Activated T-cell treated with anti-CD3 and anti-CD28 coated beads, Interleukin-2, amount 50 U/mL, for 72 hours (primary cell): Measurements from ENCODE around the gene COL26A1. TPM values are rescaled to one million over a fixed set of nuclear protein-coding genes. Genes with fewer than 3 reads are reported as not detected.
"Not testable (repeated sequence)": the region's sequence is repeated elsewhere in the genome, so short reads cannot be mapped to it uniquely, and the experiment has no call there.

Experiments used
- ATAC-seq, 2 donors: fragments of 150-1000 bp; cut with Tn5 transposase; replicated peaks in 1 of 2; 2 replicates each; pipeline ENCODE4 v1.10.0; 2021; ENCODE audit warnings: moderate library complexity in 2 of 2, mild to moderate bottlenecking in 1 of 2
- DNase-seq, 2 donors: peaks; one replicate each; pipeline ENCODE4 v3.0.0; 2021 to 2022; ENCODE audit warnings: mixed read lengths in 1 of 2
- H3K27ac Mint-ChIP-seq: one replicate; pipeline ENCODE4 v1.8.0; 2022; ENCODE audit warnings: mild to moderate bottlenecking, moderate library complexity, mixed read lengths
- H3K27me3 Mint-ChIP-seq: one replicate; pipeline ENCODE4 v1.8.0; 2022; ENCODE audit warnings: low read depth, mixed read lengths
- H3K36me3 Mint-ChIP-seq, 2 donors: one replicate each; pipeline ENCODE4 v1.8.0; 2022; ENCODE audit warnings: mixed read lengths in 2 of 2, mild to moderate bottlenecking in 1 of 2; ENCODE audit not compliant: insufficient read depth in 2 of 2
- H3K4me1 Mint-ChIP-seq: one replicate; pipeline ENCODE4 v1.8.0; 2022; ENCODE audit warnings: low read depth, mixed read lengths
- H3K4me3 Mint-ChIP-seq, 2 donors: one replicate each; pipeline ENCODE4 v1.8.0; 2022; ENCODE audit warnings: mild to moderate bottlenecking in 2 of 2, mixed read lengths in 2 of 2, moderate library complexity in 2 of 2
- H3K9me3 Mint-ChIP-seq, 2 donors: one replicate each; pipeline ENCODE4 v1.8.0; 2022; ENCODE audit warnings: mixed read lengths in 2 of 2
- total RNA-seq, 2 donors: library from RNA; stranded (reverse); gene quantifications; one replicate each; pipeline ENCODE4 v1.2.3, GENCODE V29; 2022

The COL26A1 gene
- total RNA-seq, 2 donors from 2014 or later = 0.22 TPM; not detected in 1

DNA sequence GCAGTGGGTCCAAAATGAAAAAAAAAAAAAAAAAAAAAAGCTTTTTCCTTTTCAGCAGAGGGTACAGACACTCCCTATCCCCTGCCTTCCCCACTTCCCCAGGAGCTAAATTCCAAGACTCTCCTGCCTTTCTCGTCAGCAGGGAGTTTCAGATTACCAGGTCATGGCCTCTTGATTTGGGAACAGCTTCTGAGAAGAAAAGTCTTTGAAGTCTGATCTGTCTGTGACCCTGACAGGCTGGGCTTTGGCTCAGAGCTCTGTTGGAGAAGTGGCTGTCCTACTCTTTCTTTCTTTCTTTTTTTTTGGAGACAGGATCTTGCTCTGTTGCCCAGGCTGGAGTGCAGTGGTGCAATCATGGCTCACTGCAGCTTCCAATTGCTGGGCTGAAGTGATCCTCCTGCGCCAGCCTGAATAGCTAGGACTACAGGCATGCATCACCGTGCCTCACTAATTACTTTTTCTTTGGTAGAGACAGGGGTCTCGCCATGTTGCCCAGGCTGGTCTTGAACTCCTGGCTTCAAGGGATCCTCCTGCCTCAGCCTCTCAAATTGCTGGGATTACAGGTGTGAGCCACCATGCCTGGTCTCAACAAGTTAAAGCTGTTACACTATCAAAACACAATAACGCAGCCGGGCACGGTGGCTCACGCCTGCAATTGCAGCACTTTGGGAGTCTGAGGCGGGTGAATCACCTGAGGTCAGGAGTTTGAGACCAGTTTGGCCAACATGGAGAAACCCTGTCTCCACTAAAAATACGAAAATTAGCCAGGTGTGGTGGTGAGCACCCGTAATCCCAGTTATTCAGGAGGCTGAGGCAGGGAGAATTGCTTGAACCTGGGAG lies 59.9 kb downstream of the COL26A1 start:
- Mint-ChIP-seq H3K4me1 (no peaks in the 10 kb centered on the region), H3K4me3 (no peak overlapping the region), H3K27ac (no peak overlapping the region), H3K9me3 (no peaks in the 10 kb centered on the region), H3K27me3 (peaks cover 6% of the 10 kb centered on the region), H3K36me3 (no peaks in the 10 kb centered on the region)
- no peak for ATAC-seq
- no peak for DNase-seq

- Mint-ChIP-seq H3K4me1 (no peaks in the 10 kb centered on the region), H3K4me3 (no peak overlapping the region), H3K27ac (no peak overlapping the region), H3K9me3 (no peaks in the 10 kb centered on the region), H3K36me3 (no peaks in the 10 kb centered on the region), H3K27me3 (peaks cover 4% of the 10 kb centered on the region)
- DNase-seq (no peak), ATAC-seq (no peak)
These were observed 63.8 kb downstream of the COL26A1 start for GRCh38 chr7:101426303-101427011.

- Mint-ChIP-seq H3K27me3 (no peaks in the 10 kb centered on the region), H3K4me1 (no peaks in the 10 kb centered on the region), H3K9me3 (no peaks in the 10 kb centered on the region), H3K4me3 (no peak overlapping the region), H3K36me3 (no peaks in the 10 kb centered on the region), H3K27ac (no peak overlapping the region)
- no peak for ATAC-seq
- DNase-seq = no peak
These were observed 65.6 kb downstream of the COL26A1 start for GRCh38 chr7:101428093-101428866.

- no peaks in the 10 kb centered on the region for H3K4me1 Mint-ChIP-seq
- no peak overlapping the region for H3K4me3 Mint-ChIP-seq
- H3K36me3 Mint-ChIP-seq = no peaks in the 10 kb centered on the region
- ATAC-seq (no peak), DNase-seq (no peak)
- peaks cover 10% of the 10 kb centered on the region for H3K27me3 Mint-ChIP-seq
- H3K9me3 Mint-ChIP-seq = no peaks in the 10 kb centered on the region
- H3K27ac Mint-ChIP-seq = no peak overlapping the region
These were observed 69.6 kb downstream of the COL26A1 start for GRCh38 chr7:101432316-101432715.

GRCh38 chr7:101433688-101434087 lies 71.0 kb downstream of the COL26A1 start:
- ATAC-seq (no peak), DNase-seq (no peak)
- Mint-ChIP-seq H3K9me3 (no peaks in the 10 kb centered on the region), H3K27me3 (peaks cover 10% of the 10 kb centered on the region), H3K36me3 (no peaks in the 10 kb centered on the region), H3K4me1 (no peaks in the 10 kb centered on the region), H3K27ac (no peak overlapping the region), H3K4me3 (no peak overlapping the region)

DNA sequence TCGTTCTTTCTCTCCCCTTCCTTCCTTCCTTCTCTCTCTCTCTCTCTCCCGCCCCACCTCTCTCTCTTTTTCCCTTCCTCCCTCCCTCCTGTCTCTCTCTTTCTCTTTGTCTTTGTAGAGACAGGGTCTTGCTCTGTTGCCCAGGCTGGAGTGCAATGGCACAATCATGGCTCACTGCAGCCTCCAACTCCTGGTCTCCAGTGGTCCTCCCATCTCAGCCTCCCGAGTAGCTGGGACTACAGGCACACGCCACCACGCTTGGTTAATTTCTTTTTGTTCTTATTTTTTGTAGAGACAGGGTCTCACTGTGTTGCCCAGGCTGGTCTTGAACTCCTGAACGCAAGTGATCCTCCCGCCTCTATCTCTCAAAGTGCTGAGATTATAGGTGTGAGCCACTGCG lies 71.5 kb downstream of the COL26A1 start:
- peaks cover 10% of the 10 kb centered on the region for H3K27me3 Mint-ChIP-seq
- not testable (repeated sequence) for H3K4me3 Mint-ChIP-seq, H3K4me1 Mint-ChIP-seq, H3K9me3 Mint-ChIP-seq, DNase-seq, ATAC-seq, H3K36me3 Mint-ChIP-seq, H3K27ac Mint-ChIP-seq

- Mint-ChIP-seq H3K27ac (no peak overlapping the region), H3K36me3 (no peaks in the 10 kb centered on the region), H3K27me3 (peaks cover 10% of the 10 kb centered on the region), H3K9me3 (no peaks in the 10 kb centered on the region), H3K4me3 (no peak overlapping the region), H3K4me1 (no peaks in the 10 kb centered on the region)
- ATAC-seq = no peak
- no peak for DNase-seq
These were observed 73.0 kb downstream of the COL26A1 start for GRCh38 chr7:101435461-101436220.

- Mint-ChIP-seq H3K27ac (no peak overlapping the region), H3K36me3 (no peaks in the 10 kb centered on the region), H3K27me3 (peaks cover 10% of the 10 kb centered on the region), H3K4me3 (no peak overlapping the region), H3K9me3 (no peaks in the 10 kb centered on the region), H3K4me1 (no peaks in the 10 kb centered on the region)
- ATAC-seq (no peak), DNase-seq (no peak)
These were observed 73.6 kb downstream of the COL26A1 start for GRCh38 chr7:101436221-101436735.

DNA sequence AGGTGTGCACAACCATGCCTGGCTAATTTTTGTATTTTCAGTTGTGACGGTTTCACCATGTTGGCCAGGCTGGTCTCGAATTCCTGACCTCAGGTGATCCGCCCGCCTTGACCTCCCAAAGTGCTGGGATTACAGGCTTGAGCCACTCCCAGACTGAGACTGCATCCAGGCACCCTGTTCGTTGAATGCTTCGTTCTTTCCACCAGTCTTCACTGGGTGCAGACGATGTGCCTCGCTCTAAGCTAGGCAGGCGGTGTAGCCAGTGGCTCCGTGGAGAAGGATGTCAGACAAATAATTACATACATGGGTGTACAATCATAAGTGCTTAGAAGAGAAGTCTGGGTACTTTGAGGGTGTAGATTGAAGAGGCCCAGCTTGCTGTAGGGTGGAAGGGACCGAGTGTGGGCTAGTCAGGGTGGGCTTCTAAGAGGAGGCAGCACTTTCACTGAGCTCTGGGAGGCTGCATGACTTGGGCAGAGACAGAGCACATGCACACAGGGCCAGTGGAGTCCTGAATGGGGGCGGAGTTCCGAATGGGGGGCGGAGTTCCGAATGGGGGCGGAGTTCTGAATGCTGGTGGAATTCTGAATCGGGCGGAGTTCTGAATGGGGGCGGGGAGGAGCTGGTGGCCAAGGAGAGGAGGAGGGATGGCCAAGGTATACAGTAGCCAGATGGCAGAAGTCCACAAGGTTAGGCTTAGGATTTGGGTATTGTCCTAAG lies 74.3 kb downstream of the COL26A1 start:
- Mint-ChIP-seq H3K4me3 (no peak overlapping the region), H3K9me3 (no peaks in the 10 kb centered on the region), H3K36me3 (no peaks in the 10 kb centered on the region), H3K27ac (no peak overlapping the region), H3K4me1 (peaks cover under 1% of the 10 kb centered on the region), H3K27me3 (peaks cover 10% of the 10 kb centered on the region)
- no peak for ATAC-seq
- DNase-seq = no peak

DNA sequence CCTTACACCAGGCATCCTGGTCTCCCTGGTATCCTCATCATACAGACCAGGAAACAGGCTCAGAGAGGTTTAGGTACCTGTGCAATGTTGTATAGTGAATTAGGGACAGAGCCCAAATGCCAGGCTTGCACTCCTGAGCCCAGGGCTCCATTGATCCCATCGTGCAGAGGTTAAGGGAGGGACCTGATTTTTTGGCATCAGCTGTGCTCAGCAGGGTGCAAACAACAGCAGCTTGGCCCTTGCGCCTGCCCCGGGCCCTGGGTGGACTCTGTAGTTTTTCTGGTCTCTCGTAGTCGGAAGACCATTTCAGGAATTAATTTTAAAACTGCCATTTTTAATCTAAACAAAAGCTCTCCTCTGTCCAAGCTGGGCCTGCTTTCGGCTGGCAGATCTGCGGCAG lies 79.2 kb downstream of the COL26A1 start:
- Mint-ChIP-seq H3K9me3 (no peaks in the 10 kb centered on the region), H3K4me3 (no peak overlapping the region), H3K4me1 (peaks cover 9% of the 10 kb centered on the region), H3K27me3 (peaks cover 6% of the 10 kb centered on the region), H3K36me3 (no peaks in the 10 kb centered on the region), H3K27ac (no peak overlapping the region)
- DNase-seq (no peak), ATAC-seq (no peak)

DNA sequence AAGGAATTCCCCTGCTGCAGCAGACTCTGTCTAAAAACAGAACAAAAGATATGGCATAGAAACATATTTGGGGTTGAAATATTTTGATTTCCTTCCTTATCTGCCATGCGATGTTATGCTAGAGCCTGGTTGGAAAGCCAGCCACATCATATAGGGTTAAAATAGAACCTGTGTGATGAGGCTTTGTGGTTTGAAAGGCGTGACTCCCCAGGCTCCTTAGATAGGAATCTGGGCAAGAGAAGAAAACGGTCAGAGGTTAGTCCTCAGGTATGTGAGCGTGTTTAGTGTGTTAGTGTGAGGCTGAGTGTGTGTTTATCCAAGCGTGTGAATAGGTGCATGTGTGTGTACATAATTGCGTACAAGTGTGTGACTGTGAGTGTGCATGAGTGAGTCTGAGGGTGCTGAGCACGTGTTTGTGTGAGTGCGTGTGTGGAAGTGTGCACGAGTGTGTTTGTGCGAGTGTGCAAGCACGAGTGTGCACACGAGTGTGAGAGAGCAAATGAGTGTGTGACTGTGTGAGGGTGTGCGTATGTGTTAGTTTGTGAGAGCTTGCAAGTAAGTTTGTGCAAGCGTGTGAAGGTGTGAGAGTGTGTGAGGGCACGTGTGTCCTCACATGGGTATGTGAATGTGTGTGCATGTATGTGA lies 79.9 kb downstream of the COL26A1 start:
- ATAC-seq (no peak), DNase-seq (no peak)
- Mint-ChIP-seq H3K36me3 (no peaks in the 10 kb centered on the region), H3K27me3 (peaks cover 6% of the 10 kb centered on the region), H3K4me1 (peaks cover 9% of the 10 kb centered on the region), H3K9me3 (no peaks in the 10 kb centered on the region), H3K4me3 (no peak overlapping the region), H3K27ac (no peak overlapping the region)

DNA sequence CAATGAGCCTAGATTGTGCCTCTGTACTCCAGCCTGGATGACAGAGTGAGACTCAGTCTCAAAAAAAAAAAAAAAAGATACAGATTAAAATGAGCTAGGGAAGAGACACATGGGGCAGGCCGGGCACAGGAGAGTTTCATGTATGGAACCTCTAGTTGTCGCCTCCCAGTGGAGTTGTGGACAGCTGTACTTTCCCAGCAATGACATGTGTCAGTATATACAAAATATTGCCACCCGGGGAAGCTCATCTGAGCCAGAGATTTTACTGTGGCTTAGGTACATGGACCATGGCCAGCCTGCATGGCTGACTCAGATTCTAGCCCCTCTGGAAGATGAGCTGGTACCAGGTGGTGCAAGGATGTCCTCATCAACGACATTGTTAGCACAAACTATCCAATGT lies 87.4 kb downstream of the COL26A1 start:
- no peak for DNase-seq
- H3K4me3 Mint-ChIP-seq = no peak overlapping the region
- no peaks in the 10 kb centered on the region for H3K36me3 Mint-ChIP-seq
- ATAC-seq = no peak
- no peaks in the 10 kb centered on the region for H3K27me3 Mint-ChIP-seq
- no peak overlapping the region for H3K27ac Mint-ChIP-seq
- H3K4me1 Mint-ChIP-seq = no peaks in the 10 kb centered on the region
- H3K9me3 Mint-ChIP-seq = no peaks in the 10 kb centered on the region
